MM.1S (cell line): ENCODE results near the gene ENKUR.

Experiments used
- CTCF ChIP-seq: fragments of 300-600 bp; sonication (generic); IDR thresholded peaks from 2 replicates; pipeline ENCODE4 v1.5.1; 2016; ENCODE audit warnings: antibody characterized with exemption, low read length, mixed read lengths
- EZH2 ChIP-seq: fragments of 300-600 bp; sonication (generic); optimal IDR thresholded peaks from 2 replicates; pipeline ENCODE3; 2017; ENCODE audit warnings: low read depth, mild to moderate bottlenecking, antibody characterized with exemption, low read length, mixed read lengths

GRCh38 chr10:25017661-25018060, 1.7 kb upstream of the ENKUR start:
- TF ChIP-seq CTCF = no peak
- TF ChIP-seq EZH2 = no peak
